Stimulated activated CD8-positive, alpha-beta memory T cell treated with anti-CD3 and anti-CD28 coated beads, Interleukin-12 subunit alpha, Interleukin-12 subunit beta, amount 100 ng/mL, for 4 hours (primary cell): Measurements from ENCODE around the gene LCN2.

Source experiments
- DNase-seq: peaks from one replicate; pipeline ENCODE4 v3.0.0-alpha.2; 2020; ENCODE audit warnings: low read depth

The LCN2 gene

GRCh38 chr9:128201441-128202369, 52.5 kb downstream of the LCN2 start:
- DNase-seq, result no peak

- no peak for DNase-seq
Measured at GRCh38 chr9:128202648-128203023, 53.4 kb downstream of the LCN2 start.
